Smooth muscle cell of the brain vasculature (primary cell): Measurements from ENCODE around the gene WDR48.
"Not testable (repeated sequence)": the region's sequence is repeated elsewhere in the genome, so short reads cannot be mapped to it uniquely, and the experiment has no call there.

Experiments
- DNase-seq: peaks from one replicate; pipeline ENCODE4 v3.0.0-alpha.2; 2012; ENCODE audit warnings: low read depth, low spot score

WDR48 gene

DNA sequence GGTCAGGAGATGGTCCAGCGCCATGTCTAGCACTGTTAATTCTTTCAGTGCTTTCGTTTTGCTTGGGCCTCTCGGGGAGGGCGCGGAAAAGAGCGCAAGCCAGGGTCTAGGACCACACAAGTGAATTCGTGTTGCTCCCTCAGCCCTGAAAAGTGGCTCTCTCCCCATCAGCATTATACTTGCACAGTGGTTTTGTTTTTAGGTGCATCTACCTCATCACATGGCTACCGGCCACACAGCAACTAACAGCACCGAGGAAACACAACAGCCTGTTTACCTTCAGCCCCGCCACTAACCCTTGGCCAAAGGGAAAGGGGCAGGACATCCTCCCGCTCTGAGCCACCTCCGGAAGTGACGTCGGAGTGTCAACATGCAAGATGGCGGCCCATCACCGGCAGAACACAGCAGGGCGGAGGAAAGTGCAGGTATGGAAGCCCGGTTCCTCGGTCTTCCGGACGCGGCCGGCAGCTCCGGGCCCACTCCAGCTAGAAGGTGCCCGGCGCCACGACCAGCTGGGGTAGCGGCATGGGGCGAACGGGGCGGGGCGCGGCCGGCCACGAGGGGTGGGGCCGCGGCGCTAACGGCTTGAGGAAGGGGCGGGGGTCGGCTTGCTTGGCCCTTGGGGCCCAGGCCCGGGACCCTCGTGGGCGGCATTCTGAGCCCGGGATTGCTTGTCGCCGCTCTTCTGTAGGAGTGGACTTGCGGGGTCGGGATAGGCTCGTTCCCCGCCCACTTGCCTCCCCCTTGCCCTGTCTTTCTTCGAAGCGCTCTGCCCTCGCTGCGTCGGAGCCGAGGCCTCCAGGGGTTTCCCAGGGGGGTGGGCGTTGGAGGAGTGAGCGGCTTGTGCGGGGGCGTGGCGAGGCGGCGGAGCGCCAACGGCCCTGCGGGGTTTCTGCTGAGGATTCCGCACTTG is at the start of gene WDR48, which contains the start of gene SCN11A:
WDR48 (plus strand) TSS at position 368 of the 913 bp plus-strand sequence; CDS start at position 378, 10 bp downstream.
SCN11A (minus strand) TSS at position 296 of the 913 bp plus-strand sequence. CDS start 101,582 bp downstream, outside the sequence.
- peak; percentile 80 for DNase-seq

DNA sequence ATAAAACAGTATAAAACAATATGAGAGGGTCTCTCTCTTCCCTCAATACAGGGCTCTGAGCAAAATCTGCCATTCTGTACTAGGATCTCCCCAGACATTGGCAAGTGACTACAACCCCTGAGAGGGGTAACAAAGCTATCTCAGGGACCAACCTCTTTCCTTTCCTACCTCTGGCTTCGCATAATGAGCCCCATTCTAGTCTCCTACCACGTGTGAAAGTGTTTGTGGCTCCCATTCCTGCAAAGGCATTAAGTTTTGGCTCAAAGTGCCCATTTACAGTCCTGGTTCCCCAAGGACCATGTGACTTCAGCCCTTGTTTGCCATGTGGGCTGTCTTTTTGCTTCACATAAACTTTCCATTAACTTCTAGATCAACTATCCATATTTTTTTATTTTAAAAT is 46.5 kb upstream of the WDR48 start:
- no peak for DNase-seq

DNA sequence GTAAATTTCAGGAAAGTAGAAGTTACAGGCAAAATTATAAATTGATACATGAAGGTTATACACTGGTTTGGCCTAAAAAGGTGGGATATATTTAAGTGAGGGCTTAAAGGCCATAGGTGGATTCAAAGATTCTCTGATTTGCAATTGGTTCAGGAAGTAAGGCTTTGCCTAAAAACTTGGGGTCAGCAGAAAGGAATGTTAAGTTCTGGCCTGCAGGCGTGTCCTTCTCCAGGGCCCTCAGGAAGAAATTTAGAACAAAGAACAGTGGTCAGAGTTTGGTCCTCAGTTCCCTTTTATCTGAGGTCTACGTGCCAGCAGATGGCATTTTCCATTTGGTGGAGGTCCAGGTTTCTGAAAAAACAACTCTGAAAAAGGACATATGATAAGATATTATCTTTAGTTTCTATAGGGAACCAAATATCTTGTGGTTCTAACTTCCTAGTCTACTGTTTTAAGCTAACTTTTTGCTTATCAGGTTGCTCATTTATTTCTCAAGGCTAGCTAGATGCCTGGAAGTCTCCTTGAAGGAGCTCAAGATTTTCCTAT is 40.6 kb upstream of the WDR48 start:
- DNase-seq = no peak

- no peak for DNase-seq
These were observed 38.5 kb upstream of the WDR48 start for GRCh38 chr3:39013289-39013688.

DNA sequence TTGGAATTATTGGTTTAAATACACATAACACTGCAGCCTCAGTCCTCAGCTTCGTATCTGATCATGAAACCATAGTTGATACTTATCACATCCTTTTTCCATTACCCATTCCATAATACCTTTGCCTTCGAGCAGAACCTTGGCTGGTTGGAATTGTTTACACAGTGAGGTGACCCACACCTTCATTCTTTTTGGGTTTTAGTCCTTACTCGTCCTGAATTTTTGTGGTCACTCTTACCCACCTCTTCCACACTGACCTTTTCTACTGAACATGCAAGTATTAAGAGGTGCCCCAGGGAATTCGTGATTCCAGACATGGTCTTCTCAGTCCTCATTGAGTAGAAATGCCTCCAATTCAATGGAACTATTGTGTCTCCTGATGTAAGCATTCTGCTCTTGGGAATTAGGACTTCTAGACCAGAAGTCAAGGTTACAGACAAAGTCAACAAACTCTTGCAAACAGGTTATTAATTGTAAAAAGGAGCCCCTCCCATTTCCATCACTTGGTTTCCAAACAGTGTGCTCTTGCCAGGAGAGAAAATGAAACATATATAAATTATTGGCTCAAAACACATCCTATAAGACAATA is 37.8 kb upstream of the WDR48 start:
- no peak for DNase-seq

- DNase-seq = no peak
These were observed 36.4 kb upstream of the WDR48 start for GRCh38 chr3:39015418-39015817.

DNA sequence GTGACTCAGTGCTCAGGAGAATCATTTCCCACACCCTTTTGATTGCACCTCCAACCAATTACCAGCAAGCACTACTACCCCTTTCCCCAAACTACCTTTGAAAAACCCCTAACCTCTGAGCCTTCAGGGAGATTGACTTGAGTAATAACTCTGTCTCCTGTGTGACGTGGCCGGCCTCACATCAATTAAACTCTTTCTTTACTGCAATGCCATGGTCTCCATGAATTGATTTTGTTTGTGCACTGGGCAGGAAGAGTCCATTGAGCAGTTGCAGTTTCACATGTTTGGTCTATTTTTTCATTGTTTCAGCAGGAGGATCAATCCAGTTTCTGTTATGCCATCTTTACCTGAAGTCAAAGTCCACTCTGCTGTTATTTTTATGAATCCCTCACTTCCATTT is 32.5 kb upstream of the WDR48 start:
- no peak for DNase-seq

GRCh38 chr3:39021029-39021428 is 30.8 kb upstream of the WDR48 start:
- DNase-seq = no peak

GRCh38 chr3:39021465-39022285 is 30.1 kb upstream of the WDR48 start:
- no peak for DNase-seq

GRCh38 chr3:39022286-39022630 is 29.6 kb upstream of the WDR48 start:
- DNase-seq = no peak

GRCh38 chr3:39024497-39024896 is 27.3 kb upstream of the WDR48 start:
- no peak for DNase-seq

- no peak for DNase-seq
These were observed 26.4 kb upstream of the WDR48 start for GRCh38 chr3:39025222-39025970.

GRCh38 chr3:39028546-39028945 is 23.3 kb upstream of the WDR48 start:
- DNase-seq = no peak

DNA sequence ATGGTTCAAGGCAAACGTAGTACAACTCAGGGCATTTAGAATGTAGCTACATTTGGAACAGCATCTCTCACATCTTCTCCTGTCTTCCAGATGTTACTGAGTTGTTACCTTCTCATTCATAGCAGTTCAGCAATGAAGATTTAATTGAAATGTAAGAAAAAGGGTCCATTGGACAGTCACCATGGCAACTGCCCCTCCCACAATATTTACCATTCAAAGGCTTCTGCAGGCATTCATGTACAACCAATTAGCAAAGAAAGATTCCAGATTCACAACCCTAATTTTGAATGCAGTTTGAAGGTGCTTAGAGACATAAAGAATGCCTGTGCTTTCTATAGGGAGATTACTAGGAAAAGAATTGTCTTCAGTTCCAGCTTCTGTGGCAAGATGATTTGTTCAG is 22.3 kb upstream of the WDR48 start:
- no peak for DNase-seq

GRCh38 chr3:39038165-39038564 is 13.7 kb upstream of the WDR48 start:
- no peak for DNase-seq

DNA sequence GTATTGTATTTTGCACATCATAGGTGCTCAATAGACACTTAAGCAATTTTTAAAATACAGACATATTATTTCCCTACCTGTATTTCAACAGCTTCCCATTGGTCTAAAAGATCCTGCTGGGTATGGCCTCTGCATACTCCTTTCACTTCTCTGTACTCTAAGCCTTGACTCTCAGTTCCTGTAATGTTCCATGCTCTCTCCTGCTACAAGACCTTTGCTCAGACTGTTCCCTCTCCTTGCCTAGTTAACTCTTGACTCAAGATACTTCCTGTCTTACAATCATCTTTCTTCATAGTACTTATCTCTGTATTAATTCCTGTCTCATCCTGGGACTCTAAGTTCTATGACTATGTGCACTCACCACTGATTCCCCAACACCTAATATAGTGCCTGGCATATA is 1.8 kb upstream of the WDR48 start:
- DNase-seq = no peak

- DNase-seq = no peak
These were observed 767 bp downstream of the WDR48 start for GRCh38 chr3:39052583-39052982.

DNA sequence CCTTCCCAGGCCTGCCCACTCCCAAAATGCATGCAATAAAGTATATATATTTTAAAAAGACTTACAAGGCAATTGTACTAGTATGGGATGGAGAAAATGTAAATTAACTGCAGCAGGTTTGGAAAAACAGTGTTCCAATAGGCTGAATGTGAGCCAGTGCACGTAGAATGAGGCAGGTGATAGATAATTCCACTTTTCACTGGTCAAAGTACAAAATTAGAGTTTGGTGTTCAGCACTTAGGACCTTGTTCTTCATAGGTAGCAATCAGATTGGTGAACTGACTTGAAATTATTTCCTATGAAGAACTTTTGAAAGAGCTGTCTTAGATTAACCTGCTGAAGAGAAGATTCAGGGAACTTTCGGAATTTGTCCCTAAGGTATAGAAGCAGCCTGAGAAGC is 1.9 kb downstream of the WDR48 start:
- no peak for DNase-seq

- DNase-seq = no peak
These were observed 4.3 kb downstream of the WDR48 start for GRCh38 chr3:39056151-39056550.

GRCh38 chr3:39061228-39061627 is 9.4 kb downstream of the WDR48 start:
- DNase-seq = not testable (repeated sequence)

- no peak for DNase-seq
These were observed 10.4 kb downstream of the WDR48 start for GRCh38 chr3:39062180-39062579.
